ENCODE measurements around the gene TLE1. TPM values are rescaled to one million over a fixed set of nuclear protein-coding genes. Genes with fewer than 3 reads are reported as not detected.
"Not testable (repeated sequence)": the region's sequence is repeated elsewhere in the genome, so short reads cannot be mapped to it uniquely, and the experiment has no call there.

Gene TLE1
- total RNA-seq = 10 to 100 TPM; 15.0 to 15.2 TPM
- long read RNA-seq, partial matches to known transcripts = 4 of 5 reads
- long read RNA-seq, other reads (novel, unspliced or antisense) = 1 of 5 reads

DNA sequence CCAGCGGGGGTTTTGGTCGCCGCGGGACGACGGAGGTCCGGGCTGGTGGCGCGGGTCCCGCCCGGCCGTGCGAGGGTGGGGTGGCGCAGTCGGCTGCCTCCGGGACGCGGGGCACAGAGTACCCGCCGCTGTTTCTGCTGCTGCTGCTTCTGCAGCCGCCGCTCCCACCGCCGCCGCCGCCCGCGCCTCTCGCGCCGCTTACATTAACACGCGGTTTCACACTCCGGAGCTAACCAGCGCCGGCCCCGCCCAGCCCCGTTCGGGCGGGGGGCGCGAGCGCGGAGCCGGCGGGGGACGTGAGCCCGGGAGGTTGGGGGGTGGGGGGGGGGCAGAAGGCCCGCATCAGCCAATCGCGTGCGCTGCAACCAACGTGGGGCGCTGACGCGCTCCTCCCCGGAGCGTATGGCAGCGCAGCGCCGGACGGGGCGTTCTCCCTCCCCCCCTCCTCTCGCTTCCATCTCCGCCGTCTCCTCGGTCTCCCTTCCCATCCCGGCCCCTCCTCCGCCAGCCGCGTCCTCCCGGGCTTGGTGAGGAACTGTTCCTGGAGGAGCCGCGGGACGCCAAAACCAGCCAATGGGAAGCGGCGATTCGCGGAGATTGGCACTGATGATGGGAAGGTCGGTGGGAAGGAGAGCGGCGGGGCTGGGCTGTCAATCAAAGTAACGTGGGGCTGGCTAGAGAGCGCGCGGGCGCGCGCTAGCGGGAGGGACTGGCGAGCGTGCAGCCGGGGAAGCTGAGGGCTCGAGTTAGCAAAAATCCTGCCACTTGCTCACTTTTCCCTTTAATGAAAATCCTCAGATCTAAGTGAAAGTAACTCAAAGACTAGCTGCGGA, at the start of gene TLE1:
TLE1 (minus strand) TSS at position 205 of the 833 bp plus-strand sequence. CDS start 1,307 bp downstream, outside the sequence.
- DNase-seq (peak; percentile 99), ATAC-seq (peak; percentile 94 to 97)
- intact Hi-C loops (cut with DNase I) = loop anchor here (10.0 kb wide), 2 partner anchors 75 to 165 kb away; no protein-coding TSS in a partner anchor

DNA sequence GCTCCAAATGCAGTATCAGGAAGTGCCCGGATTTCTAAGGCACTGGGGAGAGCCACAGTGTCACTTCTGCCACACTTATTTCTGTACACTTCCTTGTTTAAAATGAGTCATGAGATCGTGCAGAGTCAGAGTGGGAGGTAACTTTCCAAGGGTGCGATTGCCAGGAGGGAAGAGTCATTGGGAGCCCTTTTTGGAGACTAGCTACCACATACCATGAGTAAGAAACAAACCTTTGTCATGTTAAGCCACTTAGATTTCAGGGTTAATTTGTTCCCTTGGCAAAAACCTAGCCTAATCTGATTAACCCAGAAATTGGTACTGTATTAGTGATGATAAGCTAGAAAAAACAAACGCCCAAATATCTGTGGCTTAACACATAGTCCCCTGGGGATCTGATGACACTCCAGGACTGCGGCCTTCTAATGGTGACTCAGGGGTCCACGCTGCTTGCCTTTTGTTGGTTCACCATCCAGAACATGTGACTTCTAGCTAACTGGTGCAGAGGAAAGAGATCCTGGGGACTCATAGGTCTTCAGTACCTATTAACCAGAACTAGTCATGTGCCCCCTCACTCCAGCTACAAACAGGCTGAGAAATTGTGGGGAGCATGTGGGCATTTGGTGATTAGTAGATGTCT, 48.6 kb upstream of the TLE1 start:
- ATAC-seq (peak in 1 of 2 donors; percentile 90), DNase-seq (peak; percentile 34)
- intact Hi-C loops (cut with DNase I) = no loop called here

DNA sequence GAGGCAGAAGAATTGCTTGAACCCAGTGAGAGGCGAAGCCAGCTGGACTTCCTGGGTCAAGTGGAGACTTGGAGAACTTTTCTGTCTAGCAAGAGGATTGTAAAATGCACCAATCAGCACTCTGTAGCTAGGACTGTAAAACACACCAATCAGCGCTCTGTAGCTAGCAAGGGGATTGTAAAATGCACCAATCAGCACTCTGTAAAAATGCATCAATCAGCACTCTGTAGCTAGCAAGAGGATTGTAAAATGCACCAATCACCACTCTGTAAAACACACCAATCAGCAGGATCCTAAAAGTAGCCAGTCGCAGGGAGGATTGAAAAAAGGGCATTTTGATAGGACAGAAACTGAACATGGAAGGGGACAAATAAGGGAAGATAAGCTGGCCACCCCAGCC, 41.2 kb upstream of the TLE1 start:
- ATAC-seq; intact Hi-C loops (cut with DNase I); DNase-seq: not testable (repeated sequence)

DNA sequence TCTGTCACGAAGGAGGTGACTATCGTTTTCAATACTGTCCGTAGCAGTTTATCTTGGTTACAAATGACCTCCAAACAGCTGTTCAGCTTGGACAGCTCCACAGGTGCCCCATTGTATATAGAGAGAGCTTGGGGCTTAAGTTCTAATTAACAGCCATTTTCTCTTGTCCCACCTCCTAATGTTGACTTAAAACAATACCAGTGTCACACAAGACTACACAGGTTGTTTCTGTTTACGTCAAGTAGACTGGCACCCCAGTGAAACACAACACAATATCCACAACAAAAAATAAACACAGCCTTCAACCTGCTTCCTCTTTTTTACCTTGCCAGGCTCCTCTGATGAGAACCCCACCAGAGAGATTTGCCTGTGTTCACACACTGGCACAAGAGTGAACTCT, 39.8 kb upstream of the TLE1 start:
- no peak for ATAC-seq
- no peak for DNase-seq
- intact Hi-C loops (cut with DNase I) = no loop called here

DNA sequence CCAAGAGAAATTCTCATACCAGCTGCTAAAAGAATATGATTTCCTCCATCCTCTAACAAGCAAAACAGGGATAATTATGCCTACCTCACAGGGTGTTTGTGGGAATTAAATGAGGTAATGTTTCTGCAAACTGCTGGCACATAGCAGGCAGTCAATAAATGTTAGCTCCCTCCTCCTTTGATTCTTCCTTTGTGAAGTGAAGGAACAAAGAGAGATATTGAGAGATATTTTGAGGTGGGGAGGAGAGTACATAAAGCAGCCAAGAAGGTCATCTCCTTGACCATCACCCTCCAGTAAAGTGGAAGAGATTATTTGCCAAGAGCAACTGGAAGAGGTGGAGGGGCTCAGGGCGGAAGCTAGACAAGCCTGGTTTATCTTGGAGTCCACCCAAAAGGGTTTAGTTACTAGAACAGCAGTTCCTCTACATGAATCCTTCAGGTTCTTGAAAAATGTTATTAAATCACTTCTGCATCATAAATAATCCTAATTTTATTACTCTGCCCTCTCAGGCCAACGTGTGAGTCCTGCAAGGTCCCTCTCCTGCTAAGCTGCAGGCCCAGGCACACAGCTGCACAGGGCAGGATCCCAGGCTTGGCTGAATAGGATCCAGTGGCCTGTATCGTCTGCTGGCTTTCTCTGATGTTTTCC, 35.0 kb upstream of the TLE1 start:
- DNase-seq (peak; percentile 26), ATAC-seq (peak in 1 of 2 donors; percentile 79)
- intact Hi-C loops (cut with DNase I) = no loop called here

DNA sequence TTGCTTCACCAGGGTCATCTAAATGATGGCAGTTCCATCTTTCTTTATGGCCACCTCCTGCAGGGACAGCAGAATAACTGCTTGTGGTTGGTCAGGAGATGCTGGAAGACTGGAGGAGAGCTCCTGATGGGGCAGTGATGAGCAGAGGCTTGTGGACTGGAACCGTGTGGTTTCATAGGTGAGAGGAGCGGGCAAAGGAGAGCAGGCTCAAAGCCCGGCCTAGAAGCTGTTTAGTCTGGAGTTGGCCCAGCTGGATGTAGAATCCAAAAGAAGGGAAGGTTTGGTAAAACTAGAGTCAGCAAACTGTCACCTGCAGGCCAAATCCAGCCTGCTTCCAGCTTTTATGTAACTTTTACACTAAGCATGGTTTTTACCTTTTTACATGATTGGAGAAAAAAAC, 32.9 kb upstream of the TLE1 start:
- intact Hi-C loops (cut with DNase I) = no loop called here
- ATAC-seq = no peak
- DNase-seq = no peak

DNA sequence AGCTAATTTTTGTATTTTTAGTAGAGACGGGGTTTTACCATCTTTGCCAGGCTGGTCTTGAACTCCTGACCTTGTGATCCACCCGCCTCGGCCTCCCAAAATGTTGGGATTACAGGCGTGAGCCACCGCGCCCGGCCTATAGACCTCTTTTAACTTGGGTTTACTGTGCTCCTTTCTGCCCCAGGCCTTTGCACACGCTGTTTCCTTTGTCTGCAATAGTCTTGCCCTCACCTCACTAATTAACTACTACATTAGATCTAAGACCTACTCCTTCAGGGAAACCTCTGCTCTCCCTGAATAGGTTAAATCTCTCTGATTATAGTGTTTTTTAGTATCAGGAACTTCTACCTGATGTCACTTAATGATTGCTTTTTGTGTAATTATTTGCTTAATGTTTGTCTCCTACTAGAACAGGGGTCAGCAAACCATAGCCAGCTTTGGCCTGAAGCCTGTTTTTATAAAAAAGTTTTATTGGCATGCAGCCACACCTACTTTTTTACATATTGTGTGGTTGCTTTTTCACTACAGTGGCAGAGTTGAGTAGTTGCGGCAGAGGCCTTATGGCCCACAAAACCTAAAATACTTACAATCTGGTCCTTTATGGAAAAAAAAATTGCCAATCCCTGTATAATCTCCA, 31.2 kb upstream of the TLE1 start:
- no peak for ATAC-seq

DNA sequence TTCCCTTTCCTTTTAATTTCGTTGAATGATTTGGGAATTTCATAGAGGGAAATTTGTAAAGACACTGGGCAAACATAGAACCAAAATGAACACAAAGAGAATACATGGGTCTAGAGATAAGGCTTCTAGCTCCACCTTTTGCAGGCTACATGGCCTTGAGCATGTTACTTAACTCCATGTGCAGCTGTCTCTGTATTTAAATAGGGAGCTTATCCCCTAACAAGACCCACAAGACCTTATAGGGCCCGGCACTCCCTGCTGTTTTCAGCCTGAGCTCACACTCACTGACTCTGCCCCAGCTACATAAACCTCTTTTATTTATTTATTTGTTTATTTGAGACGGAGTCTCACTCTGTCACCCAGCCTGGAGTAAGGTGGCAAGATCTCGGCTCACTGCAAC, 30.6 kb upstream of the TLE1 start:
- intact Hi-C loops (cut with DNase I) = no loop called here
- no peak for DNase-seq
- ATAC-seq = no peak

More for the DNA sequence above, 31.2 kb upstream of the TLE1 start:
- DNase-seq = no peak
- intact Hi-C loops (cut with DNase I) = no loop called here

DNA sequence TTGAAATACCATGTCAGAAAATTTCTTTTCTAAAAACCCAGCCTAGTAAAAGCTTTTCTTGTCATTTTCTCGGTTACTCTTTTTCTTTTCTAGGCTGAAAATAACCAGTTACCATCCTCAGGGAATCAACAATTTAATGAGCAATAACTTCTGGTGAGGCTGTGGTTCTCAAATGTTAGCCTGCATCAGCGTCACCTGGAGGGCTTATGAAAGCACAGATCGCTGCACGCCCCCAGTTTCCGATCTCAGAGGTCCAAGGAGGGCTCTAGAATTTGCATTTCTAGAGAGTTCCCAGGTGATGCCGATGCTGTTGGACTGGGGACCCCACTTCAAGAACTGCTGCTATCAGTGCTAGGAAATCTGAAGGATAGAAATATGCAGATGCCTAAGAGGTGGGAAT, 28.9 kb upstream of the TLE1 start:
- DNase-seq = no peak
- intact Hi-C loops (cut with DNase I) = no loop called here
- no peak for ATAC-seq

DNA sequence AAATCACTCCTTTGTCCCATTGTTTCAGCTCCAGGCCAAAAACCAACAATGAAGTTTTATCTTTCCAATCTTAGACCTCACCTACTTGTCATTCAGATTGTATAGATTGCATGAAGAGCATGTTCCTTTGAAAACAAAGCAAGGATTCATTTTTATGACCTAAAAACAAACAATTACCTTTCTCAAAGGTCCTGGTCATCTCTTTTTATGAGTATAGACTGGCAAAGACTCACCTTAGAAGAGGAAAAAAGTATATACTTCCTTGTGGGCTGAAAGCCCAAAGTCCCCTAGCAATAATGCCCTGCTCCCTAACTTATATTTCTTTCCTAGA, 28.4 kb upstream of the TLE1 start:
- ATAC-seq = no peak
- intact Hi-C loops (cut with DNase I) = no loop called here
- no peak for DNase-seq

DNA sequence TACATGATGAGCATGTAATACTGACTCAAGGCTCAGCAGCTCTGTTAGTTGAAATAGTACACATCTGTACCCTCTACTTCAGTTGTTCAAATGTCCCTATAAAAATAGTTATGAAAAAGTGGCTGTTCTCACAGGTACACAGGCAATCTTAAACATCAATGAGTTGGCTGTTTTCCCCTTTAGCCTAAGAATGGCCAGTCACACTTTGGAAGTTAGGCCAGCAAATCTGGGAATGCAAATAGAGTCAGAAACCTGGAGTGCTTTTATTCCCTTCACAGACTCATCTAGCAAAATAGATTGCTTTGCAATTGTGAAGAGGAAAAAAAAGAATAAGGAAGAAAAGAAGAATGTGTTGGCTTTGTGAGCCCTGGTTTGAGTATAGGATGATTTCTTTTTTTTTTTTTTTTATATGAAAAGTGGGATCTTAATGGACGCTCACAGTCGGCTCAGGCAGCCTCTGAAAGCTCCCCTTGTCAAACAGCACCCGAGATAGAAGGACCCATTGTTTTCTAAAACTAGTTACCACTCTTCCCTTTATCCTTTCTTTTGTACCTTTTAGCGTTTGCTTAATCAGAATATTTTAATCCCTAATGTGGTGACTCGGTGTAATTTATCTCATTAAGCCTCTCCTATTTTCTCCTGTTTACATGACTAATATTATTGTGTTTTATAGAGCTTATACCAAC, 27.9 kb upstream of the TLE1 start:
- ATAC-seq = no peak
- intact Hi-C loops (cut with DNase I) = no loop called here
- no peak for DNase-seq

DNA sequence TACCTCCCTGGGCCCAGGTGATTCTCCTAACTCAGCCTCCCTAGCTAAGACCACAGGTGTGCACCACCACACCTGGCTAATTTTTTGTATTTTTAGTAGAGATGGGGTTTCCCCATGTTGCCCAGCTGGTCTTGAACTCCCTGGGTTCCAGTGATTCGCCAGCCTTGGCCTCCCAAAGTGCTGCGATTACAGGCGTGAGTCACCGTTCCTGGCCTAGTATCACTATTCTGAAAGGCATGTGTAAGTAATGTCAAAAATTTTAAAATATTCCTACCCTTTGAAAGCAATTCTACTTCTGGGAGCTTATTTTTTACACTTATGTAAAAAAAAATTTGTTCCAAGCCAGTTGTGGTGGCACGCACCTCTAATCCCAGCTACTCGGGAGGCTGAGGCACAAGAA, 27.1 kb upstream of the TLE1 start:
- DNase-seq (no peak), ATAC-seq (no peak)
- intact Hi-C loops (cut with DNase I) = no loop called here

DNA sequence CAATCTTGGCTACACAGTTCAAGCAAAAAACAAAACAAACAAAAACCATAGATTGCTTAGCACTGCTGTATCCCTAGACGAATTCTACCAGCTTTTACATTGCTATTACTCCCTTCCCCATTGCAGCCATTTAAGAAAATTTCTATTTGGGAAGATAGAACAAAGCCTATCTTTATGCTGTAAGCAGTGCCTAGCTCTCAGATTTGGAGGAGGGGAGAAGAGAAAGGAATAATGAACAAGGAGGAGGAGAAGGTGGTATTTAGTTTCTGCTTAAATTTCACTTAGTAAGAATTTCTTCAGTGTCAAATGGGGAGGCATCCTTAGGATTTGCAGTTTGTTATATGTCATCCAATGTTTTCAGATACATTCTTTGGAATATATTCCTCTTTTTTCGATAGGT, 16.2 kb upstream of the TLE1 start:
- intact Hi-C loops (cut with DNase I) = no loop called here
- no peak for ATAC-seq

DNA sequence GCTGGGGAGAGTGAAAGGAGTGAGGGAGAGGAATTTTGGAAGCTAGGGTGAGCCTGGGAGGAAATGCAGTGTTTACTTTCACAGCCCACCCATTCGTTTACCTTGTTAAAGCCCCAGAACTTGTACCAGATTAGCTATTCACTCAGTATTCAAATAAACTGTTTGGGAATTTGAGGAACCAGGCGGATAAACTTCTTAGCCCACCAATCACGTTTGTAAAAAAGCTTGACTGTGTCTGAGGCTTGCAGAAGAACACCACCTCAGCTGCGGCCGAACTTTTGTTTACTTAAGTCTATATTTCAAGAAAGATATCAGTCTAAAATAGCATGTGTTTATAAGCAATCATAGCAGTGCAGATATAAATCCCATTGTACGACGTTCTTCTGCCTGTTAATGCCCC, 5.2 kb upstream of the TLE1 start:
- DNase-seq (no peak), ATAC-seq (no peak)
- intact Hi-C loops (cut with DNase I) = no loop called here

More for the DNA sequence above, 16.2 kb upstream of the TLE1 start:
- DNase-seq = no peak

DNA sequence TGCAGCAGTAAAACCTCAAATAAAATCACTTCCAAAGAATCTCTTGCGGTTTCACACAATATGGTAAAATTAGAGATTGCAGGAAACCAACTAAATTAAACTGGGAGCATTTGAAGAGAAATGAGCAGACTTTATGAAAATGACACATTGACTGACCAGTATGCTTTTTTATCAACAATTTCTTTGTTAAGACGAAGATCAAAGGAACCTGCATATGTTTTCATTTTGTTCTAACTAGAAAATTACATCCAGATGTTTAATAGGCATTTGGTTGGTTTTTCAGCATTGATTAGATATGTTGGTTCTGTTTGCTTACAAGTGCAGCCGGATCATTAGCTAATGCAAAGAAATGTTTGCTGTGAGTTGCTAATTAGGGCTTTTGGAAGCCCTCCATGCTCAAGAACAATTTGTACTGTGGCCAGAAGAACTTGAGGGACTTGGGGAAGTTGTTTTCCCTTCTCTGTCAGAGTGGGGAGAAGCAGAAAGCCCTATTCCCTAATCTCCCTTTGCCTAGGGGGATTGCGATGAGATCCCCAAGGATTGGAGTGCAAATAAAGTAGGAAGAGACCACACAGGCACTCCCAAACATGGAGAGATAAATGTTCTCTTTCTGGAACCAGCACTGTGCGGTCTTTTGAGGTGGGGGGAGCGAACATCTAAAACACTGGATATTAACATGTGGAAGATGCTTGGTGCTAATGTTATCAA, 4.5 kb upstream of the TLE1 start:
- intact Hi-C loops (cut with DNase I) = no loop called here
- ATAC-seq (no peak), DNase-seq (no peak)

DNA sequence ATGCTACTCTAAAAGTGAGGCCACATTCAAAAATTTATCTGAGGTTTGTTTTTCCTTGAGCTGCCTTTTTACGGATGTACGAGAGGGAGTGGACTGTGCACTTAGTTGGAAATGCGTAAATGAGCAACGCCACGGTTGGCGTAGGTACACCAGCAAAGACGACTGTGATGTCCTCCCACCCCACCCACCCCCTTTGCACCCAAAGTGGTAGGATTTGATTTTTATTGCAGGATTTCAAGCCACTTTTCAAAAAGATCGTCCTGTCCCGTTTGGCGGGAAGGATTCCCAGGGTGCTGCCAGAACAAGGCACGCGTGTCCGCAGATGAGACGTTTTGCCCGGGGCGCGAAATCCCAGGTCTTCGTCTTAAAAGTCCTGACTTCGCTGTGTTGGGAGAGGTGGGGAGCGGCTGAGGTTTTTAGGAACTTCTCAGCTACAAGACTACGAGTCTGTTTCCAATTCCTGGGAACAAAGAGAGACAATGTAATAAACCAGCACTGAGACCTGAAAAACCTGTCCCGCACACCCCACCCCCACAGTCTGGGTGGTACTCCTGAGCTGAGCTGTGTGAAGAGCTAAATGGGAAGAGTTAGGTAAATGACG, 1.0 kb upstream of the TLE1 start:
- intact Hi-C loops (cut with DNase I) = no loop called here
- ATAC-seq = no peak
- peak; percentile 48 for DNase-seq

DNA sequence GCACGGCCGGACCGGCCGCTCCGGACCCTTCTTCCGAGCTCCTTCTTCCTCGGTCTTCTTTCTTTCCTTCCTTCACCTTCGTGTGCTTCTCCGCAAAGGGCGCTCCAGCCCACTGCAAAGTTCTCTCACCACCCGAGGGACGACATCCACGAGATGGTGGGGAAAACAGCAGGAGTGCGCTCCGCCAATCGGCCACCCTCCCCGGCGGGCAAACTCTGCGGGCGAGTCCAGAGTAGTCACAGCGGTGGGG, 329 bp downstream of the TLE1 start:
- ATAC-seq = peak; percentile 2 to 11
- not testable (repeated sequence) for DNase-seq
- intact Hi-C loops (cut with DNase I) = loop anchor here (10.0 kb wide), 2 partner anchors 74 to 164 kb away; no protein-coding TSS in a partner anchor
